HT1080 (cell line): ENCODE measurements around the gene UBE2V1. TPM values are rescaled to one million over a fixed set of nuclear protein-coding genes. Genes with fewer than 3 reads are reported as not detected.
"Not testable (repeated sequence)": the region's sequence is repeated elsewhere in the genome, so short reads cannot be mapped to it uniquely, and the experiment has no call there.

ENCODE experiments used
- DNase-seq: peaks from one replicate; pipeline ENCODE4 v3.0.0-alpha.2; 2015; ENCODE audit warnings: low read depth
- polyA plus RNA-seq, 2 experiments: library from polyadenylated mRNA; depleted of rRNA; stranded (reverse); fragments of >200 nt; gene quantifications; 2 replicates each; pipeline ENCODE4 v1.2.3, GENCODE V29; 2015
- total RNA-seq: library from RNA; depleted of rRNA; stranded (reverse); fragments of >200 nt; shearing (Covaris generic); gene quantifications from 2 replicates; pipeline ENCODE4 v1.2.3, GENCODE V29; 2014; rRNA removed

Gene UBE2V1
- total RNA-seq: 42.3 and 66.9 TPM in 2 replicates
- polyA plus RNA-seq (2015; cell fraction: cytosol; rRNA removed): 158 and 179 TPM in 2 replicates
- polyA plus RNA-seq (2015; cell fraction: nucleus; rRNA removed): 132 and 134 TPM in 2 replicates

DNA sequence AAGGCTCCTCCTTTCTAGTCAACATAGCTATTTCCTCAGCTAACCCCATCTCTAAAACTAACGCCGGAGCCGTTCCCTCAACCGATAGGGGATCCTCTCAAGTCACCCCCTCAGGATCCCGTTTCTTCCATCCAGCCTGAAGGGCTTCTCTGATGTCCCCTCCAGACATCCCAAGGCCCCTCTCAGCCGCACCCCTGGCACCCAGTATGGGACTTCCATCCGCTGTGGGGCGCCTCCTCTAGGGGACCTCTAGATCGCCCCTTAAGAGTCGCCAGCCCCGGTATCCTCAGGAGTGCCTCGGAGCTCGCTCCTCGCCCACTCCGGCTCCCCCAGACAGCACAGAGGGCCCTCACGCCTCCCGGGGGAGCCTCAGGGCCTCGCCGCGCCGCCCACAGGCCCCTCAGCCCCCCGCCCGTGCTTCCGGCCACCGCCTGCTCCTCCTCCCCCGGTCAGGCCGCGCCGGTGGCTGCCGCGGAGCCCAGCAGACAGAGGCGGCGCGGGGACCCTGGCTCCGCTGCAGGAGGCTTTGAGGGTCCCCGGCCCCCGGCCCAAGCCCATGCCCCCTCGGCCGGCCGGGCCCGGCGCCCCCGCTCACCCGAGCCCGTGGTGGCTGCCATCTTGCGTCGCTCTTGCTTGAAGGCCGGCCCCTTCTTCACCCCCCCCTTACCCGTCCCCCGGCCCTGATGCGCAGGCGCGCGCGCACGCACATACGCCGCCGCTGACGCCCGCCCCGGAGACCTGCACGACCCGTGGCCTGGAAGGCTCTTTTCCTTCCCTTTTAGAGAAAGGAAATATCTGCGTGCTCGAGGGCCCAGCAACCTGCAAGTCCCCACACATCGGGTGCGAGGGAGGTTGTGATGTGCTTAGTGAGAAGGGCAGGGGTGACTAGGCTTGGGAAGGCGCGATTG is at the start of gene UBE2V1:
Gene UBE2V1 (minus strand): TSS at position 639 of the 908 bp plus-strand sequence. CDS start 22 bp downstream, at position 617.
- DNase-seq: peak; percentile 79

DNA sequence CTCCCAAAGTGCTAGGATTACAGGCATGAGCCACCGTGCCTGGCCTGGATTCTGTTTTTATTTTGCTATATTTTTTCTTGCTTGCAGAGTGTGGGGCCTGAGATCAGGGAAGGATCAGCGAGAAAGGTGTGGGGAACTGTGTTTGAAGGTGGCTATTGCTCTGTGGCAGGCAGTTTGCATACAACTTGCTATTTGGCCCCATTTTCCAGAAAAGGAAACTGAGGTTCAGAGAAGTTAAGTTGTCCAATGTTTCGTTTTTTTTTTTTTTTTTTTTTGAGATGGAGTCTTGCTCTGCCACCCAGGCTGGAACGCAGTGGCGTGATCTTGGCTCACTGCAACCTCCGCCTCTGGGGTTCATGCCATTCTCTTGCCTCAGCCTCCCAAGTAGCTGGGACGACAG is 48.5 kb upstream of the UBE2V1 start:
- DNase-seq: not testable (repeated sequence)

DNA sequence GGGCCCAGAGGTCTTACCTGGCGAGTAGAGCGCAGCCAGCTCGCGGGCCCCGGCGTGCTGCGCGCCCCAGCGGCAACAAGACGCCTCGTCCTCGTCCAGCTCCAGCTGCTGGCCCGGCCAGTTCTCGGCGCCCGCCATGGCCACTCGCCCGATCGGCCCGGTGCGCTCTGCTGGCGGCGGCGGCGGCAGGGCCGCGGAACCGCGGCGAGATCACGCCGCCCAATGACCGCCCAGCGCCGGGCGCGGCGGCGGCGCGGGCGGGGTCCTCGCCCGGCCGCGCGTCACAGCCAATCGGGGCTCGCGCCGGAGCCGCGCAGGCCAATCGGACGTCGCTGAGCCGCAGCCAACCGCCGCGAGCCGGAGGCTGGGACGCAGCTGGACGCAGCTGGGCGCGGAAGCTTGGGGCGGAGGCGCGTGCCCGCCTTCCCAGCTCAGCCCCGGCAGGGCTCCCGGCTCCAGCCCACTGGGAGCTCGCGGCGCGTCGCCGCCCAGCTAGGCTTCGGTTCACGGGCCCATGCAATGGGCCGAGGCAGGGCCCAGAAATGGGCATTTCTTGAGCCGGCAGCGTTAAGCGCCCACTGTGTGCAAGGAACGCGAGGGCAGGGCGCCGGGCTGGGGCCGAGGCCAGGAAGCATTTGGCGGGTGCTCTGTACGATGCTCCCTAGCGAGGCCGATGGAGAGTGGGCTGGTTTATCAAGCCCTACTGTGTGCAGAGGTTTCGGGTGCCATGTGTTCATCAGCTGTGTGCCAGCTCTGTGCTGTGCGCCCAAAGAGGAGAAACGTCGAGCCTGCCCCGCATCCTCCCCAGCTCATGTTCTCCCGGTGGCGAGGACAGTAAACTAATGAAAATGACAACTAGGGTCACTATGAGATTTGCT is 40.8 kb upstream of the UBE2V1 start, which contains the start of gene PEDS1:
Gene PEDS1 (minus strand): TSS at position 224 of the 878 bp plus-strand sequence. CDS start 86 bp downstream, at position 138.
- peak; percentile 84 for DNase-seq

DNA sequence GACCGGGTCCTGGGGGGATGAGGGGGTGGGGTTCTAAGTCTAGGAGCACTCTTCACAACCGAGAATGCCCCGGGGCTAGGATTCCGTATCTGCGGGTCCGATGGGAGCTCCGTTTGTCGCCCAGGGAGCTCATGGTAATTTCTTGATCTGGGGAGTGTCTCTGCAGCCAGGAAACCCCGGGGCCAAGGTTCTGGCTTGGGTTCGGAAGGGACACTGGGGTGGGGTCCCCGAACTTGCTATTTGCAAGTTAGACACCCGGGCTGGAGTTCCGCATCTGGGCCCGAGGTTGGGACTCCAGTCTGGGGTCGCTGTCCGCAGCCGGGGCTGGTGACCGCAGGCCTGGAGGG is 40.2 kb upstream of the UBE2V1 start:
- DNase-seq: no peak

DNA sequence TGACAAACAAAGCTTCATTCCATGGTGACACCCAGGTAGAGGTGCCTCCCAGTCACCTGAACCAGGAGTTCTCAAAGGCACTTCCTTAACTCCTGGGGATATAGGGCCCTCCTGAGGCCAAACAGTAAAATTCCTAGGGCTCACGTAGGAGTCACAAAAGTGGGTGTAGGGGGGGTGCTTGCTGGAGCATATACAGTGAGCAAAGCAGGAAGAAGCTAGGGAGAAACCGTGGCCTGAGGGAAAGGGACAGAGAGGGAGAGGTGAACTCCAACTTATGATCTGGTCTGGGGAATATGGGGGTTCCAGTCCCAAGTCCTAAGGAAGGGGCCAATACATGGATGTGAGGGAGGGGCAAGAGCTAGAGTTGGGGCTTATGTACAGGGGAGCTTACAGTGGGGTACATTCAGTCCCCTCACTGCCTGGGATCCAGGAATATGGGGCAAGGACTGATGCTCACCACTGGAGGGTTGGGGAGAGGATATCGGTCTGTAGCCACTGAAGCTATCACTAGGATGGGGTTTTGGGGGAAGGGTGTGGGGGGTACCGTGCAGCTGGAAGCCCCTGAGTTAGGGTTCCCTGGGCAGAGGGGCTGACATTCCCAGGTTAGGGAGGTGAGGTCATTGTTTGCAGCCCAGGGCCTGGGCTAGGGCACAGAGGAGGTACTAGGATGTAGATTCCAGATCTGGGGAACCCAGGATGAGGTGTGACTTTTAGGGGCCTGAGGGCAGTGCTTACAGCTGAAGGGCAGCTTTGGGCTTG is 39.6 kb upstream of the UBE2V1 start:
- DNase-seq: no peak

DNA sequence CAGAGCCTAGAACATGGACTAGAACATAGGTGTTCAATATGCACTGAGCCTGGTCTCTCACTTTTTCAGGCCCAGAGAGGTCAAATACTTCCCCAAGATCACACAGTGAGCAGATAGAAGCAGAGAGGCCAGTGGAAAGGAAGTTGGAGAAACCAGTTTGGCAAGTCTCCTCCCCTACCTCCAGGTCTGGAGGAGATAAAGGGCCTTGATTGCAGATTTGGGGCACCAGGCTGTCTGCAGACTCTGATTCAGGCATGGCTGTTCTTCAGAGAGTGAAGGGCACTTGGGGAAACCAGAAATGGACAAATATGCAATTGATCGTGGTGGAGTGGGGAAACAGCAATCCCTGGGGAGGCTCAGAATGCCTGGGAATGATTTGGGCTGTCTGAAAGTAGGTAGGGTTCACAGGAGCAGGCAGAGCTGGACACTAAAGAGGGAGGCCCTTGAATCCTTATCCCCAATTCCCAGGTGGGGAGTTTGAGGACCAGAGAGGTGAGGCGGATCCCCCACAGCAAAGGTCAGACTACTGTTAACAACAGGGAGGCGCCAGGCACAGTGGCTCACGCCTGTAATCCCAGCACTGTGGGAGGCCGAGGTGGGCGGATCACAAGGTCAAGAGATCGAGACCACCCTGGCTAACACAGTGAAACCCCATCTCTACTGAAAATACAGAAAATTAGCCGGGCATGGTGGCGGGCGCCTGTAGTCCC is 38.2 kb upstream of the UBE2V1 start:
- DNase-seq: no peak

DNA sequence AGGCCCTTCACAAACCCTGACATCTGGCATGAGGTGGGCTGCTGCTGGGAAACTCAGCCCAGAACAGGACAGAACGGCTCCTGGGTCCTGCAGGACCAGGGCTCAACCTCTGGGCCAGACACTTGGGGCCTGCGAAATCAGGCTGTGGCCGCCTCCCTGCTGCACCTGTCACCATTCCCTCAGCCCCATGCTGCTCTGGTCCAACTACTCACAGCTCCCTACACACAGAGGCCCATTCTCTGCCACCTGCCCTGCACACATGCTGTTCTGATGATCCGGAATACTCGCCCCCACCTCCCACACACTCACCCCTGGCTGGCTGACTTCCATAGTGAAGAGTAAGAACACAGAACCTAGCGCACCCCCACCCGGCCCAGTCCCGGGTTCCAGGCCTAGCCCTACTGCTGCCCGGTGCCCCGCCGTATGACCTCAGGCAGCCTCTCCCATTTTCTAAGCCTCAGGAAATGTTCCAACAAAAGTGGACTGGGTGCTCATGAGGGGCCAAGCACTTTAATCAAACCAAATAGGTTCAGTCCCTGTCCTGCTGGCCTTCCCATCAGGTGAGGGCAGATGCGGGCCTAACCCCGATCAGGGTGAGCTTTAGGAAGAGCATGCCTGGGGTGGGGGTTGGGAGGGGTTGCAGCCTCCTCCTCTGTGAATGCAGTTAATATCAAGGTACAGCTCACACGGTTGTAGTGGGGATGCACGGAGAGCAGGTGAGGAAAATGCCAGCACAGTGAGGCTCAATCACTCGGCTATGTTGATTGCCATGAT is 36.7 kb upstream of the UBE2V1 start:
- no peak for DNase-seq

DNA sequence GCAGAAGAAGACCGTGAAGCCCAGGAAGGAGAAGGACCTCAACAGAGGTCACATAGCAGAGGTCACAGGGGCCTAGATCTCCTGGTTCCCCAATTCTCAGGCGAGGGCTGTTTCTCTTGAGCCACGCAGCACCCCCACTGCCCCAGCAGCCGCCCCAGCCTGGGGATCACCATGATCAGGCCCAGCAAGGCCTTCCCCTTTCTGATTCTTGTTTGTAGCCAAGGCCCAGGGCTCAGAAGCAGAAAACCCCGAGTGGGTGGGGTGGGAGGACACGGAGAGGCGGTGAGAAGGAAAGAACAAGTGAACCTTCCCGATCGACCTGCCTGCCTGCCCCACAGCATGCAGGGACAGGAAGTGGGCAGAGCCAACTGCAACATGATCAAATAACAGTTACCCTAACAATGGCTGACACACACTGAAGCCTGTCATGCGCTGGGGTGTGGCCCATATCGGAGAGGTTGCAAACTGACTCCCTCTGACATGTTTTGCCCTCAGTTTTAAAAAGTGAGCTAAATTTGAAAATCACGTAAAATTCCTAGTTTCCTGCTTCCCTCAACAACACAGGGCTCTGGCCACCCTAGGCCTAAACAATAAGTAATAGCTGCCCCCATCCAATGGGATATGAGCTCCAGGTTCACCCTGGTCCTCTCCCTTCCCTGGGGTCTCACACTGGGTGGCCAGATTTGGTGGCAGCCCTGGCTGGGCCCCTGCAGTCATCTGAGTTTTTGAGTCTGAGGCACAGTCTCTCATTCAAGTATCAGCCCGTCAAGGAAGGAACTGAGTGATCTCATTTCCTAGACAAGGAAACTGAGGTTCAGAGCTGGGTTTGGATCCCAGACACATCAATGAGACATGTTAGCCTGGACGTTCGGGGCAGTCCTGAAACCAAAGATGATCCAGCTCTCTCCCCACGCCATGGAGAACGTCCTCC is 34.0 kb upstream of the UBE2V1 start:
- DNase-seq: peak; percentile 75

DNA sequence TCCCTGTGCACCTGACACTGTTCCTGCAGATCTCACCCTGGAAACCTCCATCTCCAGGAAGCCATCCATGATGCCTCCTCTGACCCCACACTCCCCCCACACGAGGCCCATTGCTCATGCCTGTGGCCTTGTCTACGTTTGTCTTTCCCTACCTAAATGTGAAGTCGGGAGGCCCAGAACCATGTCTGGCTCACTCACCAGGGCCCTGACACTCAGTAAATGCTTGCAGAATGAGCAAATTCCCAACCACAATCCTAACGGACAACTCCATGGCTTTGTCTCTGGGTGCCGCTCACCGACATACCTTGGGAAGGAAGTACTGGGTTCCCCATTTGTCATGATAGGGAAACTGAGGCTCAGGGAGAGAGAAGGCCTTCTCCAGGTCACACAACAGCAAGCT is 33.3 kb upstream of the UBE2V1 start:
- DNase-seq: no peak

DNA sequence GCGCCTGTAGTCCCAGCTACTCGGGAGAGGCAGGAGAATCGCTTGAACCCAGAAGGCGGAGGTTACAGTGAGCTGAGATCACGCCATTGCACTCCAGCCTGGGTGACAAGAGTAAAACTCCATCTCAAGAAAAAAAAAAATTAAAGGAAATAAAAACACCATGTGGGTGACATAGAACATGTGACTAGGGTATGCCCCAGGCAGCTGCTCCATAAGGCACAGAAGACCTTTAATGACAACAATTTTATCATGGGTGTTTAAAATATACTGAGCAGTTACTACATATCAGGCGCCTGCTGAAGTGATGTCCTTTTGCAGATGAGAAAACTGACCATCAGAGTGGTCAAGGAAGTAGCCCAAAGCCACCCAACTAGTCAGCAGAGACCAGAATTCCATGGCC is 32.6 kb upstream of the UBE2V1 start:
- DNase-seq: no peak

DNA sequence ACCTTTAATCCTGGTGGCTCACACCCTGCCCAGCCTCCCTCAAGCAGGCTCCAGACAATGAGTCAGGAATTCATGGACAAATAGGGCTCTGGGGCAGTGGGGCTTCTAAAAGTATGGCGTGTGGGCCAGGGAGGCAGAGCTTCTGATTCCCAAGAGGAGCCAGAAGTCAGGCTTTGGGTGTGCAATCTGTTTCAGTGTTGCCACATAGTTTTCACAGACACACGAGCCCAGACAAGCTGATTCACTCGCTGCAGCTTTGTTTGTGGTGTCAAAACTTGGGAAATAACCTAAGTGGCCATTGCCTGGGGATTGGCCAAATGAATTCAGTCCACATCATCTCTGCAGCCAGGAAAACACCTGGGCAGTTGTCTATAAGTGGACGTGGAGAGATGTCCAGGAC is 31.4 kb upstream of the UBE2V1 start:
- DNase-seq: peak; percentile 77

DNA sequence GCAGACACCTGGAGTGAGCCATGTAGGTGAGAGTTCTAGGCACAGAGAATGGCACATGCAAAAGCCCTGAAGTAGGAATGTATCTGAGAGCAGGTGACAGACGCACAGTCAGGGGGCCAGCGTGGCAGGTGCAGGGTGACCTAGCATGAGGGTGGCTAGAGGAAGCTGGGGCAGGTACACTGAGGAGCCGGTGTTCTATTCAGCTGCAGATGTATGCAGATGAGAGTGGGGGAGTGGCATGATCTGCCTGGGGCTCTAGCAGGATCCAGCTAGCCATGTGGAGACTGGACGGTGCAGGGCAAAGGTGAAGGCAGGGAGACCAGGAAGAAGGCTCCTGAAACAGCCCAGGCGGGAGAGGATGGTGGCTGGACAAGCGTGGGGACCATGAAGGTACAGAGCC is 29.9 kb upstream of the UBE2V1 start:
- no peak for DNase-seq

DNA sequence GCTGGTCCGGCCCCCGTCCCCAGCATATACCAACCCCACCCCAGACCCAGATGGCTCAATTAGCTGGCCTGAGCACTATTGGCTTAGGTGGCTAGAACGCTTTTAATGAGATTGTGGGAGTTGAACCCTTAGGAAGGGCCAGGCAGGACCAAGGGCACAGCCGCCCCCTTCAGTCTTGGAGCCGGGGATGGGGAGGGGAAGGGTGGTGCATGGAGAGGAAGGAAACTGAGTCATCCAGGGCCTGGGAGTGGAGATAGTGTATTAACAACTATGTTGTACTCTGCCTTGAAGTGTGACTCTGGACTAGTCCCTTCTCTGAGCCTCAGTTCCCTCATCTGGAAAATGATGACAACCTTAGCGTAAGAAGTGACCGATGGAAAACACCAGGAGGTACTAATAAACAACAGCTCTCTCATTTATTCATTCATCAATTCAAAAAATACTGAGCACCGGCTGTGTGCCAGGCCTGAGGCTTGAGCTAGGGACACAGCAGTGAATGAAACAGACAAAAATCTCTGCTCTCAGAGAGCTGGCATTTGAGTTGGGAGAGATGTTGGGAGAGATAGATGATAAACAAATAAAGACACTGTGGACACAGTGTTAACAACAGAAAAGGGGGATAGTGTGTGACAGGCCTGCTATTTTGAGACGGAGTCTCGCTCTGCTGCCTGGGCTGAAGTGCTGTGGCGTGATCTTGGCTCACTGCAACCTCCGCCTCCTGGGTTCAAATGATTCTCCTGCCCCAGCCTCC is 29.0 kb upstream of the UBE2V1 start:
- DNase-seq: no peak

DNA sequence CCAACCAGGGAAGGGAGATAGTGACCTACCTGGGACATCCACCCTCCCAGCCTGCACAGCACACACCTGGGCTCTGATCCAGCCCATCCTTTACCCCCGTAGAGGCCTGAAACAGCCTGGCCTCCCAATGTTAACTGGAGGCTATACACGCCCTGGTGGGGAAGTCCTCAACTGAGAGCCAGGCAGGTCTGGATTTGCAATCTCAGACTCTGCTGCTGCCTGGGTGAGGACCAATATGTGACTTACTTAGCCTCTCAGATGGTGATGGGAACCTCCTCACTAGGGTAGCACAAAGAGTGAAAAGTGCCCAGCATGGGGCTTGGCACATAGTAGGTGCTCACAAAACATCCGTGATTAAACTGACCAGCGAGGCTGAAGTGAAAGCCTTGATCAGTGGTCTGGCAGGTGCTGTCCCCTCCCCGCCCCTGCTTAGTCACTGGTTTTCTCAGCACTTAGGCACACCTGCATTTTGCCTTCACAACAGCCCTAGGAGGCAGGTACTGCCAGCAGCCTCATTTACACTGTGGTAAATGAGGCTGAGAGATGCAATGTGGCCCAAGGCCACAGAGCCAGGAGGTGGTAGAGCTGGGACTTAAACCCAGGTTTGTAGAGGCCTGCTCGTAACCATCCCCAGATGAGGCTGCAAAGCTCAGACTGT is 28.2 kb upstream of the UBE2V1 start:
- no peak for DNase-seq

DNA sequence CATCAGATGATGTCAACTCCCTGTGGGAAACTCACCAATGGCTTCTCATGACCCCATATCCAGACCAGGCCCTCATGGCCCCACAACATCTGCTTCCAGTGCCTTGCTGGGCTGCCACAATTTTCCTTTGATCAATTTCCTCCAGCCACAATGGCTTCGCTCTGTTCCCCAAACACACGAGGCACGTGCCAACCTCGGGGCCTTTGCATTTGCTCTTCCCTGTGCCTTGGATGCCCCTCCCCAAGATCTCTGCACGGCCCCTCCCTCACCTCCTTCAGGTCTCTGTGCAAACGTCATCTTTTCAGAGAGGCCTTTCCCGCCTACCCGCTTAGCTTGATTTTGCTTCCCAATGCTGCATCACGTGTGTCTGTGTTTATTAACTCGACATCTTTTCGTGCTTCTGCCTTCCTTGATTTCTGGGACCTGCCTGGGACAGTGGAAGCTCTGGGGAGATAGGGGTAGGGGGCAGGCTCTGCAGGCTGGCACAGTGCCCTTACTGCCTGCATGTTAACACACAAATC is 27.4 kb upstream of the UBE2V1 start:
- no peak for DNase-seq

DNA sequence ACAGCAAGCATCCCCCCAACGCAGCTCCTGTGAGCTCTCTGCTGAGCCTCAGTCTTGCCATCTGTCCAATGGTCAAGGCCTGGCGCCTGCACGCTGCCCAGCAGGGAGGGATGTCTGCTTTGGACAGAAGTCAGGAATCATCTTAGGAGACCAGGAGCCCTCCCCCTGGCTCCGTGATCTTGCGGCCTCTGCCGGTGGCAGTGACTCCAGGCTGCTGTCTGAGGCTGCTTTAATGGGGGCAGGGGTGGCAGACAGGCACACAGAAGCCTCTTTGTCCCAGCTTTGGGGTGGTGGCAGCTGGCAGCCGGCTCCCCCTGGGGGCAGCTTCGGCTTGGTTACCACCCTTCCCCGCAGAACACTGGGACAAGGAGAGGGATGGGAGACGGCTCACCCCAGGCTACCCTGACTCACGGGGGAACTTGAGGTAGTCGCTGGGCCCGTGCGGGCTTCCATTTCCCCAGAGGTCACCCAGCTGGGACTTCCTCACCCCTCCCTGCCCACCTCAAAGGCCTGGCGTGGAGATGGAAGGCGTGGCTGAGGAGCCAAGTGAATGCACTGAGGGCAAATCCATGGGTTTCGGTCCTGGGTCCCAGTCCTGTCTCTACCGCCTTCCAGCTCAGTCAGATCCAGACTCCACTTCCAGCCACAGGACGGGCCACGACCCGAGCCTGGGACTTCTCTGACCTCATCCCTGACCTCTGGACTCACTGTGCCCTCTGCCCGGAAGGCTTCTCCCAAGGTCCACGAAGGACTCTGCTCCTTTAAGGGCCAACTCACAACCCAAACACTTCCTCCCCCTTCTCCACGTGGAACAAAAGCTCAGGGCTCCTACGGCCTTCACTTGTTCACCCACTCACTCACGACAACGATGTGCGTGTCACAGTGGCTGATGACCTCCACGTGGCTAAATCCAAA is 25.8 kb upstream of the UBE2V1 start:
- DNase-seq: no peak
